HCT116 (cell line): ENCODE data around the gene OTOP2. TPM values are rescaled to one million over a fixed set of nuclear protein-coding genes. Genes with fewer than 3 reads are reported as not detected.

Source experiments
- ATAC-seq: fragments of 200-7000 bp; cut with Tn5 transposase; 2 replicates; pipeline ENCODE4 v1.9.1; 2020; ENCODE audit warnings: mild to moderate bottlenecking, moderate library complexity
- BruUV-seq: library from RNA; stranded (reverse); fragments of 400-500 nt; replicated peaks from 2 replicates; lab custom pipeline; 2021; lab: Mats Ljungman, UMichigan
- CTCF ChIA-PET: fragments of 300-600 bp; sonication (Branson Sonifier 250); formaldehyde crosslinking; loops from one replicate; lab custom pipeline; 2021; ENCODE audit warnings: antibody characterized with exemption; lab: Charles Lee
- POLR2A ChIA-PET: fragments of 300-600, 350-600 bp; sonication (Branson Sonifier 250); formaldehyde crosslinking; loops from one replicate; lab custom pipeline; 2021; ENCODE audit warnings: antibody characterized with exemption; lab: Charles Lee
- RAD21 ChIA-PET, 2 experiments: fragments of 300-600 bp; sonication (Branson Sonifier 250); formaldehyde crosslinking; loops; one replicate each; lab custom pipeline; 2023; ENCODE audit warnings: low total read pairs in 2 of 2; ENCODE audit not compliant: uncharacterized antibody in 2 of 2, unreplicated experiment in 2 of 2, low non-redundant PET in 1 of 2; lab: Charles Lee
- DNase-seq: peaks from one replicate; pipeline ENCODE4 v3.0.0-alpha.2; 2010; ENCODE audit warnings: low read depth, low spot score
- H2AFZ ChIP-seq: fragments of 200-600 bp; shearing (Covaris generic), sonication (generic); 2 replicates; pipeline ENCODE4 v1.6.1; 2017; ENCODE audit warnings: low read depth, mixed run types, mixed read lengths, antibody characterized with exemption, low read length; ENCODE audit not compliant: poor library complexity, severe bottlenecking
- H3K27ac ChIP-seq: 2 replicates; pipeline ENCODE4 v1.5.1; 2012; ENCODE audit warnings: low read depth, low read length
- H3K27me3 ChIP-seq: fragments of 200-600 bp; sonication (generic); 2 replicates; pipeline ENCODE4 v1.6.1; 2016; ENCODE audit warnings: mixed run types, low read length, mixed read lengths; ENCODE audit not compliant: insufficient read depth
- H3K36me3 ChIP-seq, 2 experiments: fragments of 200-500 bp in 1 of 2; fragments of 200-600 bp in 1 of 2; sonication (Bioruptor generic) in 1 of 2; sonication (generic) in 1 of 2; 2 replicates each; pipeline versions ENCODE4 v1.5.1 to v1.6.1; 2014 to 2016; ENCODE audit warnings: low read length in 2 of 2, inconsistent platforms in 1 of 2, mixed read lengths in 1 of 2, mixed run types in 1 of 2; ENCODE audit not compliant: insufficient read depth in 2 of 2, control insufficient read depth in 1 of 2
- H3K4me1 ChIP-seq, 2 experiments: fragments of 200-600 bp in 1 of 2; sonication (generic) in 1 of 2; 2 replicates each; pipeline versions ENCODE4 v1.5.1 to v1.6.1; 2012 to 2017; ENCODE audit warnings: low read length in 2 of 2, inconsistent platforms in 1 of 2, mild to moderate bottlenecking in 1 of 2, mixed read lengths in 1 of 2, mixed run types in 1 of 2, moderate library complexity in 1 of 2; ENCODE audit not compliant: insufficient read depth in 2 of 2, control insufficient read depth in 1 of 2
- H3K4me2 ChIP-seq: fragments of 200-600 bp; sonication (generic); 2 replicates; pipeline ENCODE4 v1.6.1; 2017; ENCODE audit warnings: mixed run types, low read length, mixed read lengths
- H3K4me3 ChIP-seq, 2 experiments: fragments of 200-600 bp in 1 of 2; sonication (generic) in 1 of 2; replicated peaks in 1 of 2; 2 replicates each; pipeline ENCODE4 v1.5.1; 2011 to 2016; ENCODE audit warnings: low read length in 2 of 2, control low read depth in 1 of 2, low read depth in 1 of 2, mild to moderate bottlenecking in 1 of 2, mixed read lengths in 1 of 2, mixed run types in 1 of 2
- H3K79me2 ChIP-seq: fragments of 200-600 bp; sonication (generic); 2 replicates; pipeline ENCODE4 v1.6.1; 2017; ENCODE audit warnings: mild to moderate bottlenecking, mixed run types, low read length, moderate library complexity, mixed read lengths; ENCODE audit not compliant: insufficient read depth
- H3K9ac ChIP-seq: fragments of 200-600 bp; sonication (generic); 2 replicates; pipeline ENCODE4 v1.6.1; 2016; ENCODE audit warnings: low read length, mixed read lengths
- H3K9me2 ChIP-seq: fragments of 200-600 bp; sonication (generic), shearing (Covaris generic); 2 replicates; pipeline ENCODE4 v1.6.1; 2017; ENCODE audit warnings: mixed run types, mild to moderate bottlenecking, moderate library complexity; ENCODE audit not compliant: insufficient read depth
- H3K9me3 ChIP-seq, 2 experiments: fragments of 200-500 bp in 1 of 2; fragments of 200-600 bp in 1 of 2; sonication (Bioruptor generic) in 1 of 2; sonication (generic) in 1 of 2; 2 replicates each; pipeline ENCODE4 v1.6.1; 2014 to 2017; ENCODE audit warnings: low read length in 2 of 2, mixed read lengths in 2 of 2, inconsistent platforms in 1 of 2, low read depth in 1 of 2, mild to moderate bottlenecking in 1 of 2, mixed run types in 1 of 2, moderate library complexity in 1 of 2; ENCODE audit not compliant: control insufficient read depth in 1 of 2, insufficient read depth in 1 of 2
- H4K20me1 ChIP-seq: fragments of 200-600 bp; sonication (generic), shearing (Covaris generic); 2 replicates; pipeline ENCODE4 v1.6.1; 2017; ENCODE audit warnings: mixed run types, mild to moderate bottlenecking, moderate library complexity; ENCODE audit not compliant: insufficient read depth
- ATF3 ChIP-seq: IDR thresholded peaks from 2 replicates; pipeline ENCODE4 v1.6.1; 2012
- EGR1 ChIP-seq: IDR thresholded peaks from 2 replicates; pipeline ENCODE4 v1.6.1; 2012; ENCODE audit warnings: low read depth
- ELF1 ChIP-seq: IDR thresholded peaks from 2 replicates; pipeline ENCODE4 v1.6.1; 2012; ENCODE audit warnings: low read depth, borderline replicate concordance
- EZH2 ChIP-seq: fragments of 200-600 bp; sonication (generic); IDR thresholded peaks from 2 replicates; pipeline ENCODE4 v1.6.1; 2017; ENCODE audit warnings: antibody characterized with exemption, mixed run types
- EZH2phosphoT487 ChIP-seq: fragments of 200-600 bp; IDR thresholded peaks from 2 replicates; pipeline ENCODE4 v1.6.1; 2018; ENCODE audit warnings: antibody characterized with exemption, borderline replicate concordance
- MAX ChIP-seq: IDR thresholded peaks from 2 replicates; pipeline ENCODE4 v1.6.1; 2012
- POLR2A ChIP-seq: IDR thresholded peaks from 2 replicates; pipeline ENCODE4 v1.7.0; 2011; ENCODE audit warnings: borderline replicate concordance; ENCODE audit not compliant: insufficient read depth, insufficient read length; ENCODE audit errors: extremely low read depth
- RAD21 ChIP-seq: IDR thresholded peaks from 2 replicates; pipeline ENCODE4 v1.6.1; 2012; ENCODE audit warnings: low read depth, mild to moderate bottlenecking
- SIN3A ChIP-seq: IDR thresholded peaks from 2 replicates; pipeline ENCODE4 v1.6.1; 2012; ENCODE audit warnings: low read depth
- ZBTB33 ChIP-seq: IDR thresholded peaks from 2 replicates; pipeline ENCODE4 v1.6.1; 2011; ENCODE audit warnings: mild to moderate bottlenecking, low read length, moderate library complexity; ENCODE audit not compliant: insufficient replicate concordance; ENCODE audit errors: extremely low read depth
- ZFX ChIP-seq: fragments of 450-650 bp; IDR thresholded peaks from 2 replicates; pipeline ENCODE4 v1.6.1; 2017
- intact Hi-C: fragments of 100-400 bp; cut with micrococcal nuclease; formaldehyde crosslinking; loops from 2 replicates; pipeline ENCODE4 v1.10.0; 2022
- total RNA-seq: library from RNA; stranded (reverse); gene quantifications from one replicate; pipeline ENCODE4 v1.2.1, GENCODE V29; 2021; ENCODE audit not compliant: unreplicated experiment

The OTOP2 gene
- total RNA-seq, 1 experiment from 2014 or later: not detected

- ChIA-PET POLR2A (interaction anchor here (0.6 to 0.8 kb wide), 2 partner anchors 12 to 56 kb away, joined by 3 to 4 read pairs; no protein-coding TSS in a partner anchor), RAD21 (no interaction called here), CTCF (no interaction called here)
- ATAC-seq (no peak), DNase-seq (no peak)
- Histone ChIP-seq H3K36me3 (no peaks in the 10 kb centered on the region), H2AFZ (no peak overlapping the region), H3K9me2 (no peaks in the 10 kb centered on the region), H3K9ac (no peak overlapping the region), H3K79me2 (no peaks in the 10 kb centered on the region), H4K20me1 (no peaks in the 10 kb centered on the region), H3K4me3 (no peak overlapping the region), H3K27me3 (peaks cover under 1% of the 10 kb centered on the region; the same call in 1 of the 2 replicates), H3K4me1 (peaks cover 3 to 26% of the 10 kb centered on the region in 2 experiments), H3K4me2 (no peak overlapping the region), H3K27ac (no peak overlapping the region), H3K9me3 (no peaks in the 10 kb centered on the region)
- TF ChIP-seq POLR2A: no peak
- no peak for TF ChIP-seq ATF3
- BruUV-seq: no TSS peak
- intact Hi-C loops: no loop called here
Observed at GRCh38 chr17:74901353-74902135, 22.5 kb upstream of the OTOP2 start.

GRCh38 chr17:74903034-74903433 lies 21.0 kb upstream of the OTOP2 start:
- H3K79me2 ChIP-seq: no peaks in the 10 kb centered on the region
- H3K9me3 ChIP-seq: no peaks in the 10 kb centered on the region
- intact Hi-C loops: no loop called here
- RAD21 ChIA-PET: no interaction called here
- no peaks in the 10 kb centered on the region for H4K20me1 ChIP-seq
- no peak for DNase-seq
- H3K4me1 ChIP-seq: peaks cover 3 to 26% of the 10 kb centered on the region in 2 experiments
- no peaks in the 10 kb centered on the region for H3K36me3 ChIP-seq
- no peak overlapping the region for H3K4me2 ChIP-seq
- H2AFZ ChIP-seq: no peak overlapping the region
- POLR2A ChIA-PET: no interaction called here
- CTCF ChIA-PET: no interaction called here
- H3K9ac ChIP-seq: no peak overlapping the region
- no peak overlapping the region for H3K4me3 ChIP-seq
- no peak overlapping the region for H3K27ac ChIP-seq
- no peak for ATAC-seq
- H3K9me2 ChIP-seq: no peaks in the 10 kb centered on the region
- TF ChIP-seq RAD21 (no peak), ZFX (no peak), SIN3A (no peak), EZH2 (no peak), EZH2phosphoT487 (no peak), MAX (no peak), ZBTB33 (no peak), EGR1 (no peak), ELF1 (no peak), POLR2A (no peak)
- H3K27me3 ChIP-seq: no peaks in the 10 kb centered on the region
- BruUV-seq: no TSS peak
